ENCODE measurements around the gene OSGIN1.

The OSGIN1 gene

GRCh38 chr16:83935858-83936255 lies 17.2 kb upstream of the OSGIN1 start:
- ChIA-PET CTCF (interaction anchor here (0.9 to 2.2 kb wide), 3 partner anchors 9 to 19 kb away, joined by 4 to 7 read pairs (median 4); no protein-coding TSS in a partner anchor), POLR2A (no interaction called here)
- TF ChIP-seq CTCF (IDR thresholded peaks at IDR 0.05; ENCODE audit: control extremely low read depth, extremely low read depth, low read depth, missing control alignments) = no peak
- DNase-seq (ENCODE audit: extremely low spot score) = no peak

GRCh38 chr16:83936581-83937165 lies 16.4 kb upstream of the OSGIN1 start:
- no peak for DNase-seq (ENCODE audit: extremely low spot score)
- POLR2A ChIA-PET = no interaction called here
- no peak for TF ChIP-seq CTCF (IDR thresholded peaks at IDR 0.05; ENCODE audit: control extremely low read depth, extremely low read depth, low read depth, missing control alignments)
- CTCF ChIA-PET = interaction anchor here (1.3 to 3.3 kb wide), 3 partner anchors 8 to 20 kb away, joined by 7 to 10 read pairs (median 8); no protein-coding TSS in a partner anchor

GRCh38 chr16:83937267-83937666 lies 15.8 kb upstream of the OSGIN1 start:
- CTCF ChIA-PET = interaction anchor here (1.3 to 3.3 kb wide), 3 partner anchors 8 to 20 kb away, joined by 7 to 10 read pairs (median 8); no protein-coding TSS in a partner anchor
- POLR2A ChIA-PET = no interaction called here
- DNase-seq (ENCODE audit: extremely low spot score) = no peak
- TF ChIP-seq CTCF (IDR thresholded peaks at IDR 0.05; ENCODE audit: control extremely low read depth, extremely low read depth, low read depth, missing control alignments) = no peak

GRCh38 chr16:83937922-83938885 lies 14.8 kb upstream of the OSGIN1 start:
- TF ChIP-seq CTCF (IDR thresholded peaks at IDR 0.05; ENCODE audit: control extremely low read depth, extremely low read depth, low read depth, missing control alignments) = no peak
- CTCF ChIA-PET = interaction anchor here (1.3 to 3.3 kb wide), 3 partner anchors 9 to 19 kb away, joined by 7 to 10 read pairs (median 8); no protein-coding TSS in a partner anchor
- POLR2A ChIA-PET = no interaction called here
- DNase-seq (ENCODE audit: extremely low spot score) = no peak

GRCh38 chr16:83939266-83939855 lies 13.7 kb upstream of the OSGIN1 start:
- DNase-seq (ENCODE audit: extremely low spot score) = no peak
- no peak for TF ChIP-seq CTCF (IDR thresholded peaks at IDR 0.05; ENCODE audit: control extremely low read depth, extremely low read depth, low read depth, missing control alignments)
- ChIA-PET POLR2A (no interaction called here), CTCF (interaction anchor here (3.3 kb wide), 1 partner anchor 10 kb away, joined by 10 read pairs; no protein-coding TSS in a partner anchor)

- DNase-seq (ENCODE audit: extremely low spot score) = no peak
- CTCF ChIA-PET = interaction anchor here (3.3 kb wide), 1 partner anchor 11 kb away, joined by 10 read pairs; no protein-coding TSS in a partner anchor
Observed at GRCh38 chr16:83940119-83940518, 12.9 kb upstream of the OSGIN1 start.

More at GRCh38 chr16:83940119-83940518, 12.9 kb upstream of the OSGIN1 start:
- no peak for TF ChIP-seq CTCF (IDR thresholded peaks at IDR 0.05; ENCODE audit: control extremely low read depth, extremely low read depth, low read depth, missing control alignments)
- POLR2A ChIA-PET = no interaction called here

Measured in GM10248 (cell line).